Activated CD4-positive, alpha-beta T cell treated with anti-CD3 and anti-CD28 coated beads, Interleukin-2, Interleukin-4, amounts not matched to agents 100 ng/mL and 50 ng/mL, durations not matched to agents 16 hours and 8 hours (primary cell): ENCODE data around the gene GMDS.

Experiments used
- DNase-seq: peaks from one replicate; pipeline ENCODE4 v3.0.0-alpha.2; 2020; ENCODE audit warnings: low spot score

Gene GMDS

DNA sequence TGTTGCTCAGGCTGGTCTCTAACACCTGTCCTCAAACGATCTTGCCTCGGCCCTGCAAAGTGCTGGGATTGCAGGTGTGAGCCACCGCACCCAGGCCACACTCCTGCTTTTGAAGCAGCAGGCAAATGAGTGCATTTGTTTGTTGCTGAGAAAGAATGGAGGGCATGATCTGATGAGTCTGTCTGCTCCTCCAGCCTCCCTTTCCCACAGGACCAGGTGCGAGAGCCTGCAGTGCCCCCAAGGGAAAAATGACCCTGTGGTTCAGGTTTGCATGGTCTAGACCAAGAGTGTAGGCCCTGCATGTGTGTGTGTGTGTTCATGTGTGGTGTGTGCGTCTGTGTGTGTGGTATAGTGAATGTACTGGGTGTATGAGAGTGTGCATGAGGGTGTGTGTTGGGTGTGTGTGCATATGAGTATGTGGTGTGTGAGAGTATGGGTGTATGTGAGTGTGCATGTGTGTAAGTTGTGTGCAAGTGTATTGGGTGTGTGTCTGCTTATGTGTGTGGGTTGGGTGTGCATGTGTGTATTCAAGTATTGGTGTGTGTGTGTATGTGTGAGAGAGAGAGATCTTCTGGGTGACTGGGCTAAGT is 658.4 kb downstream of the GMDS start:
- DNase-seq = no peak

GRCh38 chr6:1586256-1586655 is 659.1 kb downstream of the GMDS start:
- no peak for DNase-seq

GRCh38 chr6:1585669-1586049 is 659.7 kb downstream of the GMDS start:
- no peak for DNase-seq

DNA sequence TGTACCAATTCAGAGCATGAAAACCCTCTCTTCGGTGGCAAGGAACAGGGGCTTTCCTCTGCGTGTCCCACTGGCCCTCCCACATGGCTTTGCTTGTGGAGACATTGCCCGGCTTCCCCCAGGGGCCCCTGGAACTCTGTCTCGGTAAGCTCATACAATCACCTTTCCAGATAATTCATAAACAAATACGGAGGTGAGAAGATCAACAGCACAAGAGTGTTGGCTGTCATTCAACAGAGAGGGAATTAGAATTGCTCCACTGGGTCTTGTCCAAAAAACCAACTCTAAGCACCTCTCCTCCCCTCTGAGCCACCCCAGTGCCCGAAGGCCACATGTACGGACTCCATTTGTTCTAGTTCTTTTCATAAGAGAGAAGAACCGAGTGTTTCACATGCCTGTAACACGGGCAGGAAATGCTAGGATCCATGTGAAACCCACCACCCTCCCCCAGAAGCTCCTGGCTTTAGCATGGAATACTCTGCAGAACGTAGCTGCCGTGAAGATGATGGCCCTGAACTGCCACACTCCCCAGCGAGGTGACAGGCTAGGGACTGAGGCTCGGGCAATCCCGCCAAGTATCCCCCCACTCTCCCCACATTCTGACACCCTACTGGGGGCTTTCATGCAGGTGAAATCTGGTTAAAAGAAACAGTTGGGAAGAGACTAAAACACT is 660.3 kb downstream of the GMDS start:
- no peak for DNase-seq

DNA sequence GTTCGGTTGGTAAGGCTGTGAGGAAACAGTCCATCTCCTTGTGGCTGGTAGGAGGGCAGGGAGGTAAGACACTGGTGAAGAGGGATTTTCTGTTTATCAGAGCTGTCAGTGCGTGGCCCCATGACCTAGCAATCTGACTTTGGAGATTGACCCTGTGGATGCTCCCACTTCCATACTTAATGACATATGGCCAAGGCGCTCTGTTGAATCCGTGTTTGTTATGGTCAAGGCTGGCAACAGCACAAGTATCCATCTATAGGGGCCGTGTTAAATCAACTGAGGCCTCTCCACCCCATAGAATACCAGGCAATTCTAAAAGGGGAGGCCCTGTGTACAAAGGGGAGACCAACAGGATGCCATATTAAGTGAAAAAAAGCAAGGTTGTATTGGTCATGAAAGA is 661.3 kb downstream of the GMDS start:
- DNase-seq = no peak

- DNase-seq = no peak
These were observed 664.0 kb downstream of the GMDS start for GRCh38 chr6:1581120-1581991.

DNA sequence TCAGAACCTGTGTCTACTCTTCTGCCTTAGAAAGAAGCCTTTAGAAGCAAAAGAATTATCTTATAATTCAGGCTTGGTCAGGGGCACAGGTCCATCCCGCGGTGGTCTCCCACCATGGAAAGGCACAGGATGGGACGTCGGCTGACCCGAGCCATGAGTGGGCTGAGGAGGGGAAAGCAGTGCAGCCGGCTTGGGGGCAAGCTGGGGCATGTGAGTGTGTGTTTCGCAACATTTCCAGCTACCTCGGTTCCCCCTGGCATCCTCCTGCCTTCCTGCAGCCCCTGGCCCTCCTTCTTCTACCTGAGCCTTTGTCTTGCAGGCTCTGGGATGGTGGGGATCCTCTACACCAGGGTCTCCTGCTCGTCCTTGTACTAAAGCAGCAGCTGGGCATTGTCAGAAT is 664.8 kb downstream of the GMDS start:
- DNase-seq = no peak

- no peak for DNase-seq
These were observed 665.3 kb downstream of the GMDS start for GRCh38 chr6:1580109-1580508.

DNA sequence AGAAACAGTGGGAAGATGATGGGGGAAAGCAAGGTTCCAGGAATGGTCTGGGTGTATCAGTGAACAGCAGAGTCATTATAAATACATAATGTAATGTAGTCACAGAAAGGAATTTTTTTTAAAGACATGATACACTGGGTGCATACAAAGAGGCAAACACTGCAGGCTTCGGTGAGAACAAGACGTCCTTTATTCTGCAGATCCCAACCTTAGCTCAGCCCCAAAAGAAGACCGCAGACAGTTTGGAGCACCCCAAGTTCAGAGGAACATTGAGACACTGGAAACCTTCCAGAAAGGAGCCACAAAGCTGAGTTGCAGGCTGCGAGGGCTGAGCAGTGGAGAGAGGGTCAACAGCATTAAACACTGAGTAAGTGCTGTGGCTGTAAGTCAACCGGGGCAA is 666.3 kb downstream of the GMDS start:
- DNase-seq = no peak

GRCh38 chr6:1577896-1578745 is 667.3 kb downstream of the GMDS start:
- no peak for DNase-seq

GRCh38 chr6:1577146-1577680 is 668.2 kb downstream of the GMDS start:
- no peak for DNase-seq

GRCh38 chr6:1576711-1577110 is 668.7 kb downstream of the GMDS start:
- no peak for DNase-seq

GRCh38 chr6:1576166-1576565 is 669.2 kb downstream of the GMDS start:
- DNase-seq = no peak

DNA sequence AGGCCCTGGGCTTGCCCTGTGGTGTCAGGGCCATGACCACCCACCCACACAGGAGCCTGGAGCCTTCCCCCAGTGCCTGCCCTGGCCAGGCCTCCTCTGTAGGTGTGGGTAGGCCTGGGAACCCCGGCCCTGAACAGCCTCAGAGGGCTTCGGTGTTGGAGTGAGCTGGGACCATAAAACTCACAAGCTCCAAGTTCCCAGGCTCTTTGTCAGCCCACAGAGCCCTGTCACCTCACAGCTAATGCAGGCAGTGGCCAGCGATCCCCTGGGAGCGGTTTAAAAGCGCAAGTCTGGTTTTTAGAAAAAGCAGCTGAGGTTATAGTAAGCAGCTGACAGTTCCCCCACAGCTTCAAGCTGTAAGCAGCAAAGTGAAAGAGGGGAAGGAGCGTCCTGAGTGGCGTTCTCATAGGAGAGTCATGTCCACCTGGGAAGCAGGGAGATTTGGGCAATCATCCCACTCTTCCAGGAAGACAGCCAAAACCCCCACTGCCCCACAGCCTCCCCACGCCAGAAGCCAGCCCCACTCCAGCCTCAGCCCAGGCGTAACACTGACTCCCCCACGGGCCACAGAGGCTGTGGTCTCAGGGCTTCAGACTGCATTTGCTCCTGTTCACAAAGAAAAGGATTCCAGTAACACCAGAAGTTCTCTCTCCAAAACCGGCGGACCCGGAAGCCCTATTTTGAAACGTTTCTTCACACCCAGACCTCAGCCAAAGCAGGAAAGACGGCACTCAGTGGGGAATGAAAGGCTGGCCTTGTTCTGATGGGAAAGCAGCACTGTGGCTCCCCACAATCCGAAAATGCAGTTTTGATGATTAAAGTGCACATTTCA is 670.0 kb downstream of the GMDS start:
- no peak for DNase-seq

GRCh38 chr6:1574890-1575209 is 670.6 kb downstream of the GMDS start:
- no peak for DNase-seq

GRCh38 chr6:1574083-1574761 is 671.2 kb downstream of the GMDS start:
- DNase-seq = no peak
